Renal cortex interstitium (tissue), 11 donors: ENCODE results near the gene LAPTM5. TPM values are rescaled to one million over a fixed set of nuclear protein-coding genes. Genes with fewer than 3 reads are reported as not detected.
A peak's percentile ranks its signal among the peaks of the same experiment; 100 is the strongest.

ENCODE experiments used
- DNase-seq, 11 donors: peaks; one replicate each; pipeline ENCODE4 v3.0.0-alpha.2; 2013; ENCODE audit warnings: low read depth in 9 of 11, low spot score in 4 of 11; ENCODE audit errors: extremely low read depth in 1 of 11
- polyA plus RNA-seq, 3 donors: library from polyadenylated mRNA; unstranded; fragments of 120-200 nt; gene quantifications; one replicate each; pipeline ENCODE4 v1.2.1, GENCODE V29; 2013; ENCODE audit not compliant: insufficient read length in 3 of 3

Gene LAPTM5
- polyA plus RNA-seq, 3 donors: 14.1 to 16.8 (median 16.1) TPM

- no peak for DNase-seq
Observed at GRCh38 chr1:30761381-30762151, 4.0 kb upstream of the LAPTM5 start.

GRCh38 chr1:30760596-30761324 is 3.2 kb upstream of the LAPTM5 start:
- no peak for DNase-seq

- no peak for DNase-seq
Observed at GRCh38 chr1:30759718-30760281, 2.2 kb upstream of the LAPTM5 start.

GRCh38 chr1:30758785-30759380 is 1.3 kb upstream of the LAPTM5 start:
- DNase-seq: no peak

- no peak for DNase-seq
Observed at GRCh38 chr1:30758121-30758688, 631 bp upstream of the LAPTM5 start.

GRCh38 chr1:30756545-30757351 is 826 bp downstream of the LAPTM5 start:
- DNase-seq: no peak

- no peak for DNase-seq
Observed at GRCh38 chr1:30756206-30756544, 1.4 kb downstream of the LAPTM5 start.

- no peak for DNase-seq
Observed at GRCh38 chr1:30755746-30756145, 1.8 kb downstream of the LAPTM5 start.

- no peak for DNase-seq
Observed at GRCh38 chr1:30755334-30755733, 2.2 kb downstream of the LAPTM5 start.

- DNase-seq: no peak
Observed at GRCh38 chr1:30754684-30755171, 2.8 kb downstream of the LAPTM5 start.

GRCh38 chr1:30753660-30754123 is 3.9 kb downstream of the LAPTM5 start:
- DNase-seq: no peak

GRCh38 chr1:30753118-30753517 is 4.5 kb downstream of the LAPTM5 start:
- DNase-seq: peak in 1 of 11 donors; percentile 43

- no peak for DNase-seq
Observed at GRCh38 chr1:30752651-30752908, 5.0 kb downstream of the LAPTM5 start.

- DNase-seq: no peak
Observed at GRCh38 chr1:30751830-30752650, 5.5 kb downstream of the LAPTM5 start.

GRCh38 chr1:30750731-30751291 is 6.8 kb downstream of the LAPTM5 start:
- no peak for DNase-seq

GRCh38 chr1:30749691-30750583 is 7.6 kb downstream of the LAPTM5 start:
- DNase-seq: no peak
